GM21381 (cell line): Measurements from ENCODE around the gene SPAG9.

Experiments
- ATAC-seq: cut with Tn5 transposase; IDR thresholded peaks from one replicate; pipeline ENCODE4 v1.9.1; 2021; ENCODE audit warnings: mild to moderate bottlenecking, moderate library complexity; ENCODE audit not compliant: unreplicated experiment

Gene SPAG9

GRCh38 chr17:50955667-50956120 lies 165.0 kb downstream of the SPAG9 start:
- no peak for ATAC-seq

- no peak for ATAC-seq
These were observed 165.5 kb downstream of the SPAG9 start for GRCh38 chr17:50955160-50955559.

GRCh38 chr17:50954641-50955121 lies 166.0 kb downstream of the SPAG9 start:
- ATAC-seq = no peak

- ATAC-seq = no peak
These were observed 166.7 kb downstream of the SPAG9 start for GRCh38 chr17:50953831-50954601.

- no peak for ATAC-seq
These were observed 167.2 kb downstream of the SPAG9 start for GRCh38 chr17:50953518-50953830.

- no peak for ATAC-seq
These were observed 167.8 kb downstream of the SPAG9 start for GRCh38 chr17:50952889-50953288.

- ATAC-seq = no peak
These were observed 168.7 kb downstream of the SPAG9 start for GRCh38 chr17:50952013-50952412.

- ATAC-seq = peak; percentile 60
These were observed 170.4 kb downstream of the SPAG9 start for GRCh38 chr17:50949989-50950877.

- ATAC-seq = no peak
These were observed 171.3 kb downstream of the SPAG9 start for GRCh38 chr17:50949128-50949988.

- ATAC-seq = no peak
These were observed 172.0 kb downstream of the SPAG9 start for GRCh38 chr17:50948711-50949110.

GRCh38 chr17:50947782-50948543 lies 172.7 kb downstream of the SPAG9 start:
- ATAC-seq = no peak

- no peak for ATAC-seq
These were observed 173.5 kb downstream of the SPAG9 start for GRCh38 chr17:50946891-50947781.

GRCh38 chr17:50946223-50946890 lies 174.3 kb downstream of the SPAG9 start:
- no peak for ATAC-seq

- no peak for ATAC-seq
These were observed 174.9 kb downstream of the SPAG9 start for GRCh38 chr17:50945779-50946222.

GRCh38 chr17:50944902-50945720 lies 175.6 kb downstream of the SPAG9 start:
- no peak for ATAC-seq

GRCh38 chr17:50944054-50944901 lies 176.4 kb downstream of the SPAG9 start:
- ATAC-seq = no peak

- no peak for ATAC-seq
These were observed 177.1 kb downstream of the SPAG9 start for GRCh38 chr17:50943575-50943933.
